HK-2 (cell line): ENCODE data around the gene CLEC14A.

ENCODE experiments used
- DNase-seq: peaks from one replicate; pipeline ENCODE4 v3.0.0-alpha.2; 2018; ENCODE audit not compliant: unreplicated experiment

CLEC14A gene

DNA sequence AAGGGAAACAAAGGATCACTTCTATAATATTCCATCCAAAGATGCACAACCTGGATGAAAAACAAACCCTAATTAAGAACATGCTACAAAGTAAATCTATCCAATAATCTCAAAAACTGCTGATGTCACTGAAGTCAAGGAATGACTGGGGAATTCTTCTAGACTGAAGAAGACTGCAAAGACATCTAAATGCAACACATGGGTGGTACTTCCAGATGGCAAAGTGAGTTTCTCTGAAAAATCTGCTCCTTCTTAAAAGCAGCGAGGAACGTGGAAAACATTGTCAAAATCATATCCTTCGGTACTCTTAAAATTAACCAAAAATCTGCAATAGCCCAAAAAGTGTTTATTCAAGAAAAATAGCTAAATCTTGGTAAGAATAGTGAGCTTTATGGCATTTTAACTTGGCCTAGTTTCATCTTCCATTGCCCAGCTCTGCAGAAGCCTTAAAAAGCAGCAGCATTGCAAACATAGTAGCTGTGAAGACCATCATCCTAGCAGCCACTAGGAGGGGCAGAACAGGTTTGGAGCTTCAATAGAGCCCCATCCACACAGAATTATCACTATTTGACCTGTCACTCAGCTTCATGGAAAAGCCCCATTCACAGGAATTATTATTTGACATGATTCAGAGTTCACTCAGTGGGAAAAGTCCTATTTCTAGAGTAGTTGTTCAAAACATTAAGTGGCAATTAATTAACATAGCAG is 7.4 kb downstream of the CLEC14A start:
- no peak for DNase-seq

DNA sequence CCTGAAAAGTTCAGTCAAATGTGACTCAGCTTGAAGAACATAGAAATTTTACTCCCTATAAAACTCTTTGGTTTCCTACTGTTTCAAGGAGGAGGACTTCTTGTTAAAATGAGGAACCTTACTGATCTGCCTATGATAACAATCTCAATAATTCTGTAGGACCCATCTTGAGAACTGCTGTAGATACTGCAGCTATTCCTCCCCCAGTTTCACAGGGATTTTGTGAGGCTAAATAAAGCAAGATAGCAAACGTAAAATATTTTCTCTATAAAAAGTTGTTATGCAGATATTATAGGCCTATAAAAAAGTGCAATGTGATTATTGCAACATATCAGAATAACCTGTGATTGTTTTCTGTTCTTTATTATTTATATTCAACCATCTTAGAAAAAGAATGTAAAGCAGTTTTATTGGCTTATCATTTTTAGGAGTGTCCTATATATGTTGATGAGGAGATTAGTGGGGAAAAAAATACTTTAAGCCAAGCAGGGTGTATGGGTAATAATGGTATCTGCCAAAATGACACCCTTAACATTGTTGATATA is 12.1 kb downstream of the CLEC14A start:
- no peak for DNase-seq

DNA sequence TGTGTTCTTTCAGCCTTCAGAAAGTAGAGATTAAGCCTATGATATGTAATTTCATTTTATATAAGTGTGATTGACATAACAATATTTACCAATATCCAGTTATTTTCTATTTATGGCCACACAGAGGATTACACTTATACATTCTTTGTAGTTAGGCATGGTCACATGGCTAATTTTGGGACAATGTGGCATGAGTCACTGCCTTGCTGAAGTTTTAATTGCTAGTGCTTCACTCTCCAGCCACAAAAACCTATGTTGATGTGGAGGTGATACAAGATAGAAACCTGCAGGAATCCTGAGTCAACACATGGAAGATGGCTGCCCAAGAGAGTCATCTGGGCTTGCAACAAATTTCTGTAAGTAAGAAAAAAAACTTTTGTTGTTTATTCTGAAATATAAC is 17.0 kb downstream of the CLEC14A start:
- DNase-seq: no peak

DNA sequence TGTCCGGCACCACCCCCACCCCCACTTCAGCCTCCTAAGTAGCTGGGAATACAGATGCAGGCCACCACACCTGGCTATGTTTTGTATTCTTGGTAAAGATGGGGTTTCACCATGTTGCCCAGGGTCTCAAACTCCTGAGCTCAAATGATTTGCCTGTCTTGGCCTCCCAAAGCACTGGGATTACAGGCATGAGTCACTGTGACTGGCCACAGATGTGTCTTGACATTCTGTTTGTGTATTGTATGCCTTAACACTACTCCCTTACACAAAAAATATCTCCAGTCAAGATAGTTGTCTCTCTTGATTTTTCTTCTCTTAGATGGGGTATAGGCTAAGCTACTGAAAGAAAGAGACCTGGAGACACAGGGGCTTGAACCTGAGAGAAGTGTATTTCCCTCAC is 17.6 kb downstream of the CLEC14A start:
- no peak for DNase-seq

DNA sequence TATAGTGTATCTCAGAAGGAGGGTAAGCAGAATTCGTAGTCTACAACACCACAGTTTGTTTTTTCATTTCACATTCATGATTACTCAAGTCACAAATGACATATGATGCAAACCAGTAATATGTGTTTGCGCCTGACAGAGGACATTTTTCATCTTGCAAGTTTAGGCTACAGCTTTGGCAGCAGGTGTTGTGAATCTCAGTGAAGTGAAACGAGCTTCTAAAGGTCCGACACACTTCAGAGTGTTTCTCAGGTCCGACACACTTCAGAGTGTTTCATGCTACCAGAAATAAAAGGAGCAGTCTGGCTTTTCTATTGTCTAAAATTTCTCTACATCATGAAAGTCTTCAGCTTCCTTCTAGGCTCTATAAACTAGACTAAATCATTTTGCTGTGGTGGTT is 22.7 kb downstream of the CLEC14A start:
- DNase-seq: no peak

DNA sequence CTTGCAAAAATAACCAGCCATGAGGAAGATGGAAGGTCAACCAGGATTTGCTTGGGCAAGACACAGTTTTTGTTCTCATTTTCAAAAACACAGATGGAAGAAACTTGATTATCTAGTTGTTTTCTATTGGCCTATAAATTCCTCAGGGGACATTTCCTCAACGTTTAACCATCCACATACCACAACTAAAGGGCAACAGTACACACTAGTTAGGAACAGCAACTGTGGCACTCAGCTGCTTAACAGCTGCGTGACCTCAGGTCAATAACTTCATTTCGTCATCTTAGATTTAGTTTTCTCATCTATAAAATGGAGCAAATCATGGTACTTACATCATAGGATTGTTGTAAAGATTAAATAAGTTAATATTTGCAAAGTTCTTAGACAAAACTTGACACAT is 29.5 kb downstream of the CLEC14A start:
- no peak for DNase-seq

DNA sequence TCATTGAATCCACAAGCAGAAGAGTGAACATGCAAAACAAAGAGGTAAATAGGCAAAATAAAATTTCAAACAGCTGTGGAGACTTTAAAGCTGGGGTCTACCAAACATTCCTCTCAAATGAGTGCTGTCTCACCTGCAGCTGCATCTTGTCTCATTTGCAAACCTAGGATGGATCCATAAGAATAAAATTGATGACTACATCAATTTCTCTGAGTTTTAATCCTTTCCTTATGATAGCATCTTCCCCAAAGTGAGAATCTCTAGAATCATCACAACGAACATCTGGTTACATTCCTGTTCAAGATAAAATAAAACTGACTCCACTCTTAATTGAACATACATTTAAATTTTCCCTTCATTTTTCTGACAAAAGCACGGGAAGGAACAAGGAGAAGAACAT is 29.9 kb downstream of the CLEC14A start:
- DNase-seq: no peak

DNA sequence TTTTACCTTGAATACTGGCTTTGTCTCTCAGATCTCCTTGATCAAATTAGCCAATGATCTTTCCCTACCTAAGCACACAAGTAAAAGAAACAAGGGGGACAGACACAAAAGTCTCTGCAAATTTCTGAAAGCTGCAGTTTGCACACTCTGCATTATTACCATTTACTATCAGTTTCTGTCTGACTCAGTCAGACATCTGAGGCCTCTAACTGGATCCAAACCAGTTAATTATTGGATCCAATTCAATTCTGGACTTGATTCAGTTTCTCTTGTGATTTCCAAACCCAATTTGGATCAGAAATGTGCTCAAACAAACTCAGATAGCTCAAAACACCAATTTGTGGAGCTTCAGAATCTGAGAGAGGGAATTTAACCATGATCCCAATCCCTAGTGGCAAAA is 31.6 kb downstream of the CLEC14A start:
- no peak for DNase-seq

DNA sequence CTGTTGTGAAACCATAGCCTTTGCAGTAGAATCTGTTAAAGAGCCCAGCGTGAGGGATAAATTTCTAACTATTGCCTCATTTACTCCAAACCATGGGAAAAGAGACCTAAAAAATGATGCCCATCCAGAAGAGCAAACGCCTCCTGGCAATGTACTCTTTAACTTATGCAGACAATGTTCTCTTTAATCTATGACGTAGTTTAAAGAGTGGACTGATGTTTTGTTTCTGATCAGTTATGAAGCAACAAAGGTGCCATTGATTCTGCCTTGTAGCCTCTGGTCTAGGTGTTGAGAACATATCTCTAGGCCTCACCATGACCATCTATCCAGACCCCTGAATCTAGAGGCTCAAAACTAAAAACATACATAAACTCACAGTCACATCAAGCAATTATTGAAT is 34.8 kb downstream of the CLEC14A start:
- no peak for DNase-seq

DNA sequence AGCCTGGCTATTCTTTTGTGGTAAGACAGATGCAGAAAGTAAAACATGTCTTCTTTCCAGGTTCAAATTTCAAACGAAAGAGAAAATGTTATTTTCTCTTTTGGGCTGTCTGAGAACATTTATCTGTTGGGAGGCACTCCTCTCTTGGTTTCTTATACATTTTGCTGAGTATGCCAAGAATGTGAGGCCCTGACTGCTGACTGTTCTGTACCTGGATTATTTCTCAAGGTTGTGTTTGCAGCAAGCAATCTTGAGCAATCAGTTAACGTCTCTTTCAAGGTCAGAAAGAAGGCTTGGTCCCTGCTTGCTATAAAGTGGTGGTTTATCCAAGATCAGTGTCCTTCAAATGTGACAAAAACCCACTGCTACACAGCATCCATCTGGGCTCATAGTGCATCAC is 38.3 kb downstream of the CLEC14A start:
- DNase-seq: no peak

DNA sequence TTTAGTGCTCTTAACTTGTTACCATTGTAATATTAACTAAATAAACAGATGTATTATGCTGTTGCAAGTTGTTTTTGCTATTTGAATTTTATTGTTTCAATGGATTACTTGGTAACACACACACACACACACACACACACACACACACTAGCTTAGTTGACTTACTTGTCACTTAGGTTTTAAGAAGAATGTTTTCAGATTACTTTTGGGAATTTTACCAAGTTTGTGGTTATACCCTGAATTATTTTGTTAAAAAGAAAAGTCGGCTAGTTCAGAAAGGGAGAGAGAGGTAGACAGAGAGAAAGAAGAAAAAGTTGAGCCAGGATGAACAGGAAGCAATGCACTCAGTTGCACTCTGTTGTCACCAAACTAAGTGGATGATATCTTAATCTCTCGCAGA is 42.9 kb downstream of the CLEC14A start:
- DNase-seq: no peak

DNA sequence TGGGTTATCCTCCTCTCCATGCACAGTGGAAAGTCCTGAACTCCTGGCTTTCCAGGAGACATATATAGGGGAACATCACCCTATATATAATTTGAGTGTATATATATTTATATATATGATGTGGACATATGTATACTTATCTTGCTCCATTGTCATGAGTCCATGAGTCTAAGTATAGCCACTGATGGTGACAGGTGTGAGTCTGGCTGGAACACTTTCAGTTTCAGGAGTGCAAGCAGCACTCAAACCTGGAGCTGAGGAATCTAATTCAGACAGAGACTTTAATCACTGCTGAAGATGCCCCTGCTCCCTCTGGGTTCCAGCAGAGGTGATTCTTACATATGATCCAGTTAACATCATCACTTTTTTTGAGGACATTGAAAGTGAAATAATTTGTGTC is 43.8 kb downstream of the CLEC14A start:
- DNase-seq: no peak

DNA sequence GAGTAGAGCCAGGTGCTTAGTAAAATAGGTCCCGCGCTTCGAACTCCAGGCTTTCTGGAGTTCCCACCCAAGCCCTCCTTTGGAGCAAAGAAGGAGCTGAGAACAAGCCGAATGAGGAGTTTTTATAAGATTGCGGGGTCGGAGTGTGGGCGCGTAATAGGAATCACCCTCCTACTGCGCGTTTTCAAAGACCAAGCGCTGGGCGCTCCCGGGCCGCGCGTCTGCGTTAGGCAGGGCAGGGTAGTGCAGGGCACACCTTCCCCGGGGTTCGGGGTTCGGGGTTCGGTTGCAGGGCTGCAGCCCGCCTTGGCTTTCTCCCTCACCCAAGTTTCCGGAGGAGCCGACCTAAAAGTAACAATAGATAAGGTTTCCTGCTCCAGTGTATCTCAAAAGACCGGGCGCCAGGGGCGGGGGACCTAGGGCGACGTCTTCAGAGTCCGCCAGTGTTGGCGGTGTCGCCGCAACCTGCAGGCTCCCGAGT is 44.6 kb downstream of the CLEC14A start:
- no peak for DNase-seq

DNA sequence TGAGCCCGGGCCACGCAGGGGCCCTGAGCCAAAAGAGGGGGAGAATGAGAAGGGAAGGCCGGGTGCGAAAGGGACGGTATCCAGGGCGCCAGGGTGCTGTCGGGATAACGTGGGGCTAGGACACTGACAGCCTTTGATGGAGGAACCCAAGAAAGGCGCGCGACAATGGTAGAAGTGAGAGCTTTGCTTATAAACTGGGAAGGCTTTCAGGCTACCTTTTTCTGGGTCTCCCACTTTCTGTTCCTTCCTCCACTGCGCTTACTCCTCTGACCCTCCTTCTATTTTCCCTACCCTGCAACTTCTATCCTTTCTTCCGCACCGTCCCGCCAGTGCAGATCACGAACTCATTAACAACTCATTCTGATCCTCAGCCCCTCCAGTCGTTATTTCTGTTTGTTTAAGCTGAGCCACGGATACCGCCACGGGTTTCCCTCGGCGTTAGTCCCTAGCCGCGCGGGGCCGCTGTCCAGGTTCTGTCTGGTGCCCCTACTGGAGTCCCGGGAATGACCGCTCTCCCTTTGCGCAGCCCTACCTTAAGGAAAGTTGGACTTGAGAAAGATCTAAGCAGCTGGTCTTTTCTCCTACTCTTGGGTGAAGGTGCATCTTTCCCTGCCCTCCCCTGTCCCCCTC is 45.2 kb downstream of the CLEC14A start:
- DNase-seq: no peak

DNA sequence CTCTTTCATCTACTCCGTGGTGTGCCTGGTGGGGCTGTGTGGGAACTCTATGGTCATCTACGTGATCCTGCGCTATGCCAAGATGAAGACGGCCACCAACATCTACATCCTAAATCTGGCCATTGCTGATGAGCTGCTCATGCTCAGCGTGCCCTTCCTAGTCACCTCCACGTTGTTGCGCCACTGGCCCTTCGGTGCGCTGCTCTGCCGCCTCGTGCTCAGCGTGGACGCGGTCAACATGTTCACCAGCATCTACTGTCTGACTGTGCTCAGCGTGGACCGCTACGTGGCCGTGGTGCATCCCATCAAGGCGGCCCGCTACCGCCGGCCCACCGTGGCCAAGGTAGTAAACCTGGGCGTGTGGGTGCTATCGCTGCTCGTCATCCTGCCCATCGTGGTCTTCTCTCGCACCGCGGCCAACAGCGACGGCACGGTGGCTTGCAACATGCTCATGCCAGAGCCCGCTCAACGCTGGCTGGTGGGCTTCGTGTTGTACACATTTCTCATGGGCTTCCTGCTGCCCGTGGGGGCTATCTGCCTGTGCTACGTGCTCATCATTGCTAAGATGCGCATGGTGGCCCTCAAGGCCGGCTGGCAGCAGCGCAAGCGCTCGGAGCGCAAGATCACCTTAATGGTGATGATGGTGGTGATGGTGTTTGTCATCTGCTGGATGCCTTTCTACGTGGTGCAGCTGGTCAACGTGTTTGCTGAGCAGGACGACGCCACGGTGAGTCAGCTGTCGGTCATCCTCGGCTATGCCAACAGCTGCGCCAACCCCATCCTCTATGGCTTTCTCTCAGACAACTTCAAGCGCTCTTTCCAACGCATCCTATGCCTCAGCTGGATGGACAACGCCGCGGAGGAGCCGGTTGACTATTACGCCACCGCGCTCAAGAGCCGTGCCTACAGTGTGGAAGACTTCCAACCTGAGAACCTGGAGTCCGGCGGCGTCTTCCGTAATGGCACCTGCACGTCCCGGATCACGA is 46.0 kb downstream of the CLEC14A start:
- no peak for DNase-seq

DNA sequence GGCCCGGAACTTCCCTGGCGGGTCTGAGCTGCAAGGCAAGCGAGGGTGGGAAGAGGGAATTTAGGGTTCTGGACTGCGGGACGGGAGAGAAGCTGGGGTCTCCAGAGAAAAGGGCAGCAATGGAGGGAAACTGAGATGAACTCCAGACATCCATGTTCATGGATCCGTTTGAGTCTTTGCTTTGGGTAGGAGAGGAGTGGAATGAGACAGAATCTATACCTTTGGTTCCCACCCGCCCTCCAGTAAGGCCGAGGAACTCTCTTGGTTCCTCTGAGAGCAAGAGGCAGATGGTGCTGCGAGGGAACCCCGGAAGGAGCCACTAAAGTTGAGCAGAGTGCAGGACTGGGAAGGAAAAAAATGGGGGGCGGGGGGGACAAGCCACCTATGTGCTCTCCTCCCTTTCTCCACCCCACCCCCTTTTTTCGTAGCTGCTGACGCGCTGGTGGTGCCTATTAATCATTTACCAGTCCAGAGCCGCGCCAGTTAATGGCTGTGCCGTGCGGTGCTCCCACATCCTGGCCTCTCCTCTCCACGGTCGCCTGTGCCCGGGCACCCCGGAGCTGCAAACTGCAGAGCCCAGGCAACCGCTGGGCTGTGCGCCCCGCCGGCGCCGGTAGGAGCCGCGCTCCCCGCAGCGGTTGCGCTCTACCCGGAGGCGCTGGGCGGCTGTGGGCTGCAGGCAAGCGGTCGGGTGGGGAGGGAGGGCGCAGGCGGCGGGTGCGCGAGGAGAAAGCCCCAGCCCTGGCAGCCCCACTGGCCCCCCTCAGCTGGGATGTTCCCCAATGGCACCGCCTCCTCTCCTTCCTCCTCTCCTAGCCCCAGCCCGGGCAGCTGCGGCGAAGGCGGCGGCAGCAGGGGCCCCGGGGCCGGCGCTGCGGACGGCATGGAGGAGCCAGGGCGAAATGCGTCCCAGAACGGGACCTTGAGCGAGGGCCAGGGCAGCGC is 47.0 kb downstream of the CLEC14A start:
- DNase-seq: no peak

DNA sequence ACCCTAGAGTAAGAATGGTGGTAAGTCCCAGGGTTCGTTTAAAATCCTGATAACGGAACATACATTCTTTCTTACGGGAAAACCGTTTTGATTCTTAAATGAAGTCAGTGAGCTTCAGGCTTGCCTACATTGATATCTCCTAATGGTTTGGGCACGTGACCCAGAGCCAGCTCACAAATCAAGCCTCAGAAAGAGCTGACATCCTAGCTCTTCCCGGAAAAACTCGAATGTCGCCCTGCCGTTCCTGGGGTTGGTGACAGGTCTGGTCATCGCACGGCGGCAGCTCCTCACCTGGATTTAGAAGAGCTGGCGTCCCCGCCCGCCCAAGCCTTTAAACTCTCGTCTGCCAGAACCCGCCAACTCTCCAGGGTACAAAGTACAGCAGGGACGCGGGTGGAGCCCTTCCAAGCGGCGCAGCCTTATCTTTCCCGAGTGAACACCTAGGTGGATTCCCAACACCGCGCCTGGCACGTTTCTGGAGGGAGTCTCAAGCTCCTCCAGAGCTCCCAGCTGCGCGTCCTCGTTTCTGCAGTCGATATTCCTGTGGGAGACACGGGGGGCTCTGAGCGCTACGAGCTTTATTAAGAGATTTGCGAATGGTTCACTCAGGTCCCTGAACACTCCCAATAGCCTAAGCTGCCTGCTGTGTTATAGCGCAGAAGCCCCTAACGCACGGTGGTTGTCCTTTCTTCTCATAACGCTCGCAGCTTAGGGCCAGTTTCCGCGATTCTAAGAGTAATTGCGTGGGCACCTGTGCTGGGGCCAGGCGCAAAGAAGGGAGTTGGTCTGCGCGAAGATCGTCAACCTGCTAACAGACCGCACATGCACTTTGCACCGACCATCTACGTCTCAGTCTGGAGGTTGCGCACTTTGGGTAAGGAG is 47.9 kb downstream of the CLEC14A start, which contains the start of gene SSTR1:
SSTR1 (plus strand) TSS at position 169 of the 882 bp plus-strand sequence. CDS start 1,486 bp downstream, outside the sequence.
- no peak for DNase-seq

DNA sequence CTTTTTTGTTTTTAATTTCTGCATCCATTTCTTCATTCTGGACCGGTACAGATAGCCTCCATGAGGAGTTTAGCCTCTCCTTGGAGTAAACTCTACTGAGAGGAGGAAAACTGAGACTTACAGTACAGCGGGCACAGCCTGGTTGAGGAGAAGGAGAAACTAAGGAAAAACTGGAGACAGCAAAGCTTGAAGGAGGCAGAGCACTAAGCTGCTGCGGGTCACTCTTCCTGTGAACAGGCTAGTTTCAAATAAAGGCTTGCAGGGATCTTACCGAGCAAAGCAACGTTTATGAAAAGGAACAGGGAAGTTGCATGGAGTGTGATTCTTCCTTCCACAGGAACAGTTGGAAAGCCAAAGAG is 48.5 kb downstream of the CLEC14A start:
- no peak for DNase-seq

DNA sequence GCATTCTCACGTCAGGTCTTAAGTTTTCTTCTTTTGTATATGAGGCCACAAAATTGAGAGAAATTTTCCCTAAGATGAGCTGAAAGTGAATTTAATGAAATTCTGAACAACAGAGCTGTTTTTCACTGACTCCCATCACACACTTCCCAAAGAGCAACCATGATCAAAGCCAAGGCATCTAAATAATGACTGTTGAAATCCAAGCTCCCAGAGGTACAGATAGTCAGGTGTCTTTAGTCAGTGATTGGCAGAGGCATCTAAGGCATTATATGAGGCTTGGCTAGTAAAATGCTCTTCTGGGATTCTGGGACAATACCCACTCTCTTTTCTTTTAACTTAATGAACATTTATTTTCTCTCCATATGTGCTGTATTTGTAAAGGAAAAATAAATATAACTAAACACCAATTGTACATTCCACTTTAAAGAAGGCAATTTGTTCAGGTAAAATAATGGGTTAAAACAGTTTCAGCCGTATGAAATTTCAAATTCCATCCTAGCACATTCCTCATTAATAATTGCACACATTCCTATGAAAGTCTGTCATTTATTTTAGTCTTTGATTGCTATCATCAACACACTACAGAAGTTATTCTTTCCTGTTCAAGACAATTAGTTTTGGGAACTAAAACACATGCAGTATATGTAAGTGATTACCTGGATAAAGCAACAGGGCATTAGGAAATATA is 49.1 kb downstream of the CLEC14A start:
- DNase-seq: no peak
